Endothelial cell of umbilical vein (primary cell): Measurements from ENCODE around the gene MISP3.

Source experiments
- EZH2 ChIP-seq: IDR thresholded peaks from 2 replicates; pipeline ENCODE4 v1.6.1; 2012; ENCODE audit warnings: borderline replicate concordance, low read depth, mild to moderate bottlenecking, moderate library complexity, low read length, inconsistent platforms; ENCODE audit not compliant: severe bottlenecking
- FOS ChIP-seq: IDR thresholded peaks from 2 replicates; pipeline ENCODE4 v1.6.1; 2011; ENCODE audit warnings: mild to moderate bottlenecking, low read length, moderate library complexity, borderline replicate concordance; ENCODE audit not compliant: insufficient read depth
- TF ChIP-seq, protein P1 (sequence below), 2 donors: IDR thresholded peaks; 1 replicate in 1 of 2; 2 replicates in 1 of 2; pipeline ENCODE4 v1.5.1; 2011; ENCODE audit warnings: low read length in 2 of 2, mild to moderate bottlenecking in 2 of 2, moderate library complexity in 2 of 2, control low read depth in 1 of 2, inconsistent platforms in 1 of 2, low read depth in 1 of 2; ENCODE audit not compliant: insufficient read depth in 1 of 2; ENCODE audit errors: extremely low read depth in 1 of 2
- TF ChIP-seq, protein P2 (sequence below): IDR thresholded peaks from 2 replicates; pipeline ENCODE4 v1.6.1; 2011; ENCODE audit not compliant: insufficient read depth, insufficient read length

DNA sequence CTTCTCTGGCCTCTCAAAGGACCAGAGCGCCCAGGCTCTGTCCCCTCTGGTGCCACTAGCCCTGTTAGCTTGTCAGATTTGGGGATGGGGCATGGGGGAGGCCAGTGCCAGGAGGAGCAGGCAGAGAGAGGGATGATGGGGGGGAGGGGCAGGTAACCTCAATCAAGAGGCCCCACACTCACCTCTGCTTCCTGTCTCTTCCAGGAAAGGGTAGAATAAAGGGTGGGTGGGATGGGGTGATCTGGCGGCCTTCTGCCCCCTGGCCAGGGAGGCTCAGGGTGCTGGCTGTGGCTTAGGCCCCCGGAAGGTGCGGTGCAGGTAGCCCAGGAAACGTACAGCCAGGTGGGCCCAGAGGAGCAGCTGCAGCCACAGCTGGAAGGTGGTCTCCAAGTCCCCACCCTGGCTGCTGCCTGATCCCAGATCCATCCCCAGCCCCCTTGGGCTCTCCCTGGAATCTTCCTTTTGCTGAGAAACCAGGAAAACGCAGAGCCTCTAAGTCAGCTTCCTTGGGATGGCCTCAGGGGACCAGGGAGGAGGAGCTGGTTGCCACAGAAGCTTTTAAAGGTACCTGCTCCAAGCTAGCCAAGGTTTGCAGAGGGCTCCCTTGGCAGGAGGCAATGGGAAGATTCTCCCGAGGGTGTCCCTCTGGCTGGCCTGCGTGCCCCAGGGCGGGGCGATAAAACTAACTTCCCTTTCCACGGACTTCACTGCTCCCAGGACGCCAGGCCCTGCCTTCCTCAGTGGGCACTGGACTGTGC, 39.6 kb downstream of the MISP3 start:
- TF ChIP-seq EZH2 = no peak
- TF ChIP-seq, protein P1, sequence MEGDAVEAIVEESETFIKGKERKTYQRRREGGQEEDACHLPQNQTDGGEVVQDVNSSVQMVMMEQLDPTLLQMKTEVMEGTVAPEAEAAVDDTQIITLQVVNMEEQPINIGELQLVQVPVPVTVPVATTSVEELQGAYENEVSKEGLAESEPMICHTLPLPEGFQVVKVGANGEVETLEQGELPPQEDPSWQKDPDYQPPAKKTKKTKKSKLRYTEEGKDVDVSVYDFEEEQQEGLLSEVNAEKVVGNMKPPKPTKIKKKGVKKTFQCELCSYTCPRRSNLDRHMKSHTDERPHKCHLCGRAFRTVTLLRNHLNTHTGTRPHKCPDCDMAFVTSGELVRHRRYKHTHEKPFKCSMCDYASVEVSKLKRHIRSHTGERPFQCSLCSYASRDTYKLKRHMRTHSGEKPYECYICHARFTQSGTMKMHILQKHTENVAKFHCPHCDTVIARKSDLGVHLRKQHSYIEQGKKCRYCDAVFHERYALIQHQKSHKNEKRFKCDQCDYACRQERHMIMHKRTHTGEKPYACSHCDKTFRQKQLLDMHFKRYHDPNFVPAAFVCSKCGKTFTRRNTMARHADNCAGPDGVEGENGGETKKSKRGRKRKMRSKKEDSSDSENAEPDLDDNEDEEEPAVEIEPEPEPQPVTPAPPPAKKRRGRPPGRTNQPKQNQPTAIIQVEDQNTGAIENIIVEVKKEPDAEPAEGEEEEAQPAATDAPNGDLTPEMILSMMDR (IDR thresholded peaks at IDR 0.05; ENCODE audit: extremely low read depth in 1 of 2, insufficient read depth in 1 of 2, low read depth in 1 of 2, low read length in 2 of 2) = no peak
- TF ChIP-seq, protein P2, sequence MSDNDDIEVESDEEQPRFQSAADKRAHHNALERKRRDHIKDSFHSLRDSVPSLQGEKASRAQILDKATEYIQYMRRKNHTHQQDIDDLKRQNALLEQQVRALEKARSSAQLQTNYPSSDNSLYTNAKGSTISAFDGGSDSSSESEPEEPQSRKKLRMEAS = no peak
- TF ChIP-seq FOS = no peak
